Measurements from ENCODE around the gene NUP160.

DNA sequence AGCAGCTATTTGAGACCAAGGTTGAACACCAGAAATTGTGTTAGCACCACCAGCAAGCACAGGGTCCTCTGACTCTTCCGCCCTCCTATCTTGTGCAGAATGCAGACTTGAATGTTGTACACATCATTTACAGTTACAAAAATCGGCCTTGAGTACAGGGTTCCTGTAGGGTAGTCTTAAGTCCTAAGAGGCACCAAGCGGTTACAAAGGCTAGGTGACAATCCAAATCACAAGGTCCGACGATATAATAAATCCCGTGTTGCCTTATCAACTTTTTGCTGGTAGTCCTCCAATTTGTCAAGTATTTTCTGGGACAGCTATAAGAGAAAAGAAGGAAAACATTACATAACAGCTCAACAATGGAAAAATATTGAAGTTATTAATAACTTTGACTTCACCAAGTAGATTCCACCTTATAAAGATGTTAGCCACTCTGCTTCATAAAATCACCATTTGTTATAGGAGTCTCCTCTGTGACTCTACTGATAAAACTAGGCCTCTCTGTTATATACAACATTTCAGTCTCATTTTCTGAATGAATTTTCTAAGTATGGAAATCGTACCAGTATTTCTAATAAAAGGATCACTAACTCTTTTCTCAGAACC, 69.2 kb downstream of the NUP160 start:
- no peak for TF ChIP-seq THAP11 (CRISPR knock-in tag; IDR thresholded peaks at IDR 0.05)
- TF ChIP-seq ZNF292 (CRISPR knock-in tag; IDR thresholded peaks at IDR 0.05; ENCODE audit: borderline replicate concordance, low read depth), result no peak
- TF ChIP-seq, protein P1, sequence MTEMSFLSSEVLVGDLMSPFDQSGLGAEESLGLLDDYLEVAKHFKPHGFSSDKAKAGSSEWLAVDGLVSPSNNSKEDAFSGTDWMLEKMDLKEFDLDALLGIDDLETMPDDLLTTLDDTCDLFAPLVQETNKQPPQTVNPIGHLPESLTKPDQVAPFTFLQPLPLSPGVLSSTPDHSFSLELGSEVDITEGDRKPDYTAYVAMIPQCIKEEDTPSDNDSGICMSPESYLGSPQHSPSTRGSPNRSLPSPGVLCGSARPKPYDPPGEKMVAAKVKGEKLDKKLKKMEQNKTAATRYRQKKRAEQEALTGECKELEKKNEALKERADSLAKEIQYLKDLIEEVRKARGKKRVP (CRISPR knock-in tag; IDR thresholded peaks at IDR 0.05), result no peak
- no peak for TF ChIP-seq NFE2 (CRISPR knock-in tag; IDR thresholded peaks at IDR 0.05)
- no peak for TF ChIP-seq RXRA (CRISPR knock-in tag; IDR thresholded peaks at IDR 0.05)
- no peak for TF ChIP-seq JUN (CRISPR knock-in tag; IDR thresholded peaks at IDR 0.05)
- TF ChIP-seq SMC3 (IDR thresholded peaks at IDR 0.05; ENCODE audit: low read length), result no peak

Data from HepG2 (cell line).